CD14-positive monocyte (primary cell): ENCODE data around the gene WNT16. TPM values are rescaled to one million over a fixed set of nuclear protein-coding genes. Genes with fewer than 3 reads are reported as not detected.

Experiments used
- DNase-seq, 3 donors: peaks; one replicate each; pipeline ENCODE4 v3.0.0-alpha.2; 2011 to 2022
- H2AFZ ChIP-seq: 2 replicates; pipeline ENCODE4 v1.6.0; 2012; ENCODE audit warnings: mild to moderate bottlenecking, low read depth, low read length, inconsistent platforms; ENCODE audit not compliant: insufficient read depth, poor library complexity, severe bottlenecking
- H3K27ac ChIP-seq, 2 donors: 1 replicate in 1 of 2; 2 replicates in 1 of 2; pipeline ENCODE4 v1.5.1; 2012 to 2013; ENCODE audit warnings: low read length in 2 of 2, control low read depth in 1 of 2, inconsistent platforms in 1 of 2, low read depth in 1 of 2, mild to moderate bottlenecking in 1 of 2
- H3K27me3 ChIP-seq, 2 donors: one replicate each; pipeline versions ENCODE4 v1.6.0 to v1.6.1; 2011 to 2013; ENCODE audit warnings: low read length in 2 of 2; ENCODE audit not compliant: control insufficient read depth in 2 of 2, insufficient read depth in 2 of 2
- H3K36me3 ChIP-seq, 2 donors: replicated peaks in 1 of 2; 1 replicate in 1 of 2; 2 replicates in 1 of 2; pipeline versions ENCODE4 v1.5.1 to v1.6.1; 2012 to 2013; ENCODE audit warnings: low read length in 2 of 2, control low read depth in 1 of 2, inconsistent platforms in 1 of 2, mild to moderate bottlenecking in 1 of 2; ENCODE audit not compliant: insufficient read depth in 2 of 2, control insufficient read depth in 1 of 2
- H3K4me1 ChIP-seq, 2 donors: 1 replicate in 1 of 2; 2 replicates in 1 of 2; pipeline versions ENCODE4 v1.5.1 to v1.6.1; 2012 to 2013; ENCODE audit warnings: low read length in 2 of 2, control low read depth in 1 of 2, inconsistent platforms in 1 of 2, mild to moderate bottlenecking in 1 of 2, moderate library complexity in 1 of 2; ENCODE audit not compliant: insufficient read depth in 2 of 2, control insufficient read depth in 1 of 2
- H3K4me2 ChIP-seq: replicated peaks from 2 replicates; pipeline ENCODE3; 2012; ENCODE audit warnings: low read length, moderate library complexity, mild to moderate bottlenecking; ENCODE audit not compliant: poor library complexity, severe bottlenecking; ENCODE audit errors: extremely low read depth
- H3K4me3 ChIP-seq, 3 experiments: fragments of 200-600 bp in 1 of 3; sonication (generic) in 1 of 3; replicated peaks in 1 of 3; 1 replicate in 2 of 3; 2 replicates in 1 of 3; pipeline ENCODE4 v1.5.1; 2011 to 2013; ENCODE audit warnings: low read length in 3 of 3, mild to moderate bottlenecking in 3 of 3, control low read depth in 2 of 3, low read depth in 2 of 3, inconsistent platforms in 1 of 3, moderate library complexity in 1 of 3
- H3K79me2 ChIP-seq: 2 replicates; pipeline ENCODE4 v1.6.0; 2012; ENCODE audit warnings: mild to moderate bottlenecking, control low read depth, inconsistent platforms, low read length, moderate library complexity; ENCODE audit not compliant: insufficient read depth
- H3K9ac ChIP-seq: 2 replicates; pipeline ENCODE4 v1.6.0; 2017; ENCODE audit warnings: low read length, mild to moderate bottlenecking; ENCODE audit not compliant: insufficient read depth, poor library complexity, severe bottlenecking
- H3K9me3 ChIP-seq, 2 donors: replicated peaks in 1 of 2; 1 replicate in 1 of 2; 2 replicates in 1 of 2; pipeline versions ENCODE4 v1.5.1 to v1.6.1; 2012 to 2013; ENCODE audit warnings: low read length in 2 of 2, control low read depth in 1 of 2; ENCODE audit not compliant: control insufficient read depth in 1 of 2, insufficient read depth in 1 of 2
- H4K20me1 ChIP-seq: 2 replicates; pipeline ENCODE4 v1.6.0; 2012; ENCODE audit warnings: mild to moderate bottlenecking, low read length, control low read depth, moderate library complexity; ENCODE audit not compliant: insufficient read depth
- H3K27ac Mint-ChIP-seq, 7 donors: one replicate each; pipeline ENCODE4 v1.8.0; 2020; ENCODE audit warnings: mild to moderate bottlenecking in 7 of 7, mixed read lengths in 7 of 7, moderate library complexity in 6 of 7, inconsistent platforms in 2 of 7
- H3K27me3 Mint-ChIP-seq, 3 donors: one replicate each; pipeline ENCODE4 v1.8.0; 2021 to 2022; ENCODE audit warnings: low read depth in 3 of 3, mild to moderate bottlenecking in 3 of 3, mixed read lengths in 3 of 3, moderate library complexity in 3 of 3, inconsistent platforms in 1 of 3
- H3K36me3 Mint-ChIP-seq, 2 donors: one replicate each; pipeline ENCODE4 v1.8.0; 2020; ENCODE audit warnings: mixed read lengths in 2 of 2, inconsistent platforms in 1 of 2, mild to moderate bottlenecking in 1 of 2
- H3K4me1 Mint-ChIP-seq: one replicate; pipeline ENCODE4 v1.8.0; 2020; ENCODE audit warnings: mild to moderate bottlenecking, mixed read lengths
- H3K4me3 Mint-ChIP-seq, 2 donors: one replicate each; pipeline ENCODE4 v1.8.0; 2020; ENCODE audit warnings: mild to moderate bottlenecking in 2 of 2, mixed read lengths in 2 of 2, moderate library complexity in 1 of 2
- H3K9me3 Mint-ChIP-seq, 7 donors: one replicate each; pipeline ENCODE4 v1.8.0; 2020 to 2022; ENCODE audit warnings: mixed read lengths in 7 of 7, mild to moderate bottlenecking in 6 of 7, moderate library complexity in 6 of 7, inconsistent platforms in 2 of 7
- CTCF ChIP-seq: fragments of 200-600 bp; IDR thresholded peaks from one replicate; pipeline ENCODE4 v1.8.0; 2022; ENCODE audit warnings: antibody characterized with exemption, mild to moderate bottlenecking
- WGBS: methylation state at CpG from one replicate; pipeline ENCODE4 v1.1.5; 2013; ENCODE audit warnings: missing lambda C conversion rate; ENCODE audit not compliant: insufficient coverage; 5-methylcytosine and 5-hydroxymethylcytosine counted together
- intact Hi-C, 2 donors: fragments of 100-400 bp; cut with micrococcal nuclease; formaldehyde crosslinking; loops; one replicate each; pipeline versions ENCODE4 v1.15.0 to v1.15.1; 2023
- polyA plus RNA-seq, 3 donors: library from polyadenylated mRNA; depleted of rRNA in 1 of 3; unstranded in 2 of 3; stranded (reverse) in 1 of 3; fragments of 300-500 nt in 2 of 3; fragments of >200 nt in 1 of 3; fragmentation: Illumina TruSeq in 2 of 3; gene quantifications; 1 replicate in 2 of 3; 2 replicates in 1 of 3; pipeline ENCODE4 v1.2.3, GENCODE V29; 2012 to 2021

WNT16 gene
- polyA plus RNA-seq, 3 donors, result 0.05 TPM; not detected in 2

GRCh38 chr7:121390617-121391016, 61.8 kb downstream of the WNT16 start:
- H3K79me2 ChIP-seq, result peaks cover 12% of the 10 kb centered on the region
- Mint-ChIP-seq H3K27me3 (no peaks in the 10 kb centered on the region), H3K4me1 (peaks cover 15% of the 10 kb centered on the region), H3K27ac (no peak overlapping the region), H3K4me3 (no peak overlapping the region), H3K9me3 (peaks cover 0 to 6% (median 4%) of the 10 kb centered on the region in 7 donors), H3K36me3 (peaks cover 4 to 6% of the 10 kb centered on the region in 2 donors)
- no peak overlapping the region for H3K4me2 ChIP-seq
- H3K9ac ChIP-seq, result no peak overlapping the region
- no peaks in the 10 kb centered on the region for H3K36me3 ChIP-seq
- H3K4me3 ChIP-seq, result no peak overlapping the region
- peaks cover 8 to 12% of the 10 kb centered on the region in 2 donors for H3K4me1 ChIP-seq
- intact Hi-C loops, result no loop called here
- no peak overlapping the region for H3K27ac ChIP-seq
- no peaks in the 10 kb centered on the region for H3K27me3 ChIP-seq
- DNase-seq, result no peak
- H2AFZ ChIP-seq, result no peak overlapping the region
- H3K9me3 ChIP-seq, result peaks cover 0 to 5% of the 10 kb centered on the region in 2 donors
- peaks cover 6% of the 10 kb centered on the region for H4K20me1 ChIP-seq
- WGBS, result no CpG with 5 or more reads among the region's 2 CpGs
- no peak for TF ChIP-seq CTCF

Other genes starting within 250 kb of the WNT16 start
- 10 to 100 TPM in 1 of 3 donors, 1 to 10 TPM in 2; 5.5 to 13.0 (median 7.3) TPM for gene FAM3C, start 67.3 kb downstream of the WNT16 start, polyA plus RNA-seq